A673 (cell line): ENCODE results near the gene ZNF319.

Experiments
- CTCF ChIP-seq: fragments of 300-800, 200-600 bp; sonication (generic); conservative IDR thresholded peaks from 2 replicates; pipeline ENCODE4 v1.5.1; 2017; ENCODE audit warnings: low read depth, mild to moderate bottlenecking, antibody characterized with exemption, low read length, moderate library complexity, mixed read lengths
- EZH2 ChIP-seq: fragments of 200-600 bp; sonication (generic); IDR thresholded peaks from 2 replicates; pipeline ENCODE4 v1.6.1; 2017; ENCODE audit warnings: borderline replicate concordance, low read depth, mild to moderate bottlenecking, mixed read lengths, antibody characterized with exemption, low read length; ENCODE audit not compliant: poor library complexity, severe bottlenecking

GRCh38 chr16:58001781-58002415, 1.4 kb upstream of the ZNF319 start:
- no peak for TF ChIP-seq CTCF
- no peak for TF ChIP-seq EZH2
